K562 (cell line): ENCODE data around the gene SYT7. TPM values are rescaled to one million over a fixed set of nuclear protein-coding genes. Genes with fewer than 3 reads are reported as not detected.

Source experiments
- CHD7 ChIP-seq: fragments of 200-600 bp; sonication (generic); IDR thresholded peaks from one replicate; pipeline ENCODE4 v1.6.1; 2012; ENCODE audit warnings: mild to moderate bottlenecking, low read depth, low read length, inconsistent platforms
- E2F5 ChIP-seq: sonication (generic); formaldehyde crosslinking; IDR thresholded peaks from 2 replicates; pipeline ENCODE4 v1.8.0; 2022; ENCODE audit warnings: mild to moderate bottlenecking, missing genetic modification reagents
- HLTF ChIP-seq: fragments of 450-650 bp; IDR thresholded peaks from 2 replicates; pipeline ENCODE4 v1.6.1; 2016
- HNRNPLL ChIP-seq: fragments of 200-400 bp; formaldehyde crosslinking; IDR thresholded peaks from 2 replicates; pipeline ENCODE4 v1.6.1; 2017; ENCODE audit warnings: low read length, low read depth, mild to moderate bottlenecking; ENCODE audit not compliant: poor library complexity, severe bottlenecking
- KLF6 ChIP-seq: fragments of 250-450 bp; sonication (Bioruptor Pico); IDR thresholded peaks from 2 replicates; pipeline ENCODE4 v1.4.0; 2020; ENCODE audit warnings: mild to moderate bottlenecking, moderate library complexity, borderline replicate concordance
- MLLT1 ChIP-seq, 2 experiments: fragments of 450-650 bp; IDR thresholded peaks; 2 replicates each; pipeline ENCODE4 v1.6.1; 2016
- PTTG1 ChIP-seq: fragments of 450-650 bp; IDR thresholded peaks from 2 replicates; pipeline ENCODE4 v1.6.1; 2016; ENCODE audit warnings: low read depth, mild to moderate bottlenecking, missing genetic modification characterization, missing compliant biosample characterization
- SFPQ ChIP-seq: fragments of 200-400 bp; formaldehyde crosslinking; IDR thresholded peaks from 2 replicates; pipeline ENCODE4 v1.6.1; 2017; ENCODE audit warnings: mild to moderate bottlenecking, low read depth, low read length, moderate library complexity
- SMARCA5 ChIP-seq: fragments of 450-650 bp; IDR thresholded peaks from 2 replicates; pipeline ENCODE4 v1.6.1; 2016
- ZNF133 ChIP-seq: fragments of 250-450 bp; sonication (Bioruptor Pico); IDR thresholded peaks from 2 replicates; pipeline ENCODE4 v1.4.0; 2020; ENCODE audit warnings: mild to moderate bottlenecking
- ZNF212 ChIP-seq: fragments of 450-650 bp; formaldehyde crosslinking; IDR thresholded peaks from 2 replicates; pipeline ENCODE4 v1.4.0; 2020; ENCODE audit warnings: mild to moderate bottlenecking
- polyA plus RNA-seq, 8 experiments: library from polyadenylated mRNA; depleted of rRNA in 4 of 8; stranded (reverse) in 5 of 8; unstranded in 3 of 8; fragments of >200 nt; fragmentation: Nextera tagmentation in 2 of 8; fragmentation: Illumina TruSeq in 1 of 8; extraction: Ambion mirVana in 2 of 8; extraction: Trizol in 1 of 8; gene quantifications; 2 replicates each; pipeline versions ENCODE4 v1.2.1 to v1.2.3, GENCODE V29; 2011 to 2014; ENCODE audit warnings: inconsistent platforms in 1 of 8, missing spikeins in 1 of 8
- total RNA-seq, 7 experiments: library from RNA; depleted of rRNA in 6 of 7; stranded (reverse); fragments of >200 nt in 6 of 7; fragmentation: Illumina TruSeq in 2 of 7; extraction: Trizol in 2 of 7; gene quantifications; 2 replicates each; pipeline versions ENCODE4 v1.2.1 to v1.2.3, GENCODE V29; 2011 to 2021; ENCODE audit warnings: low replicate concordance in 1 of 7

Gene SYT7
- total and polyA plus RNA-seq, 9 of the 15 experiments (the other 6 are each of a cell fraction or from before 2014, with no cell fraction given) = 0.01 to 0.51 (median 0.16) TPM; not detected in 1

GRCh38 chr11:61581030-61581928 is at the start of gene SYT7 (continued):
- TF ChIP-seq CHD7 (no peak), HLTF (no peak), KLF6 (CRISPR knock-in tag) (no peak), ZNF212 (CRISPR knock-in tag) (no peak), ZNF133 (CRISPR knock-in tag) (no peak), HNRNPLL (peak; percentile 25), PTTG1 (tag) (no peak), MLLT1 (IDR thresholded peaks at IDR 0.05) (no peak), SFPQ (no peak), SMARCA5 (no peak), E2F5 (CRISPR knock-in tag) (no peak)
